IMR-90 (cell line): Measurements from ENCODE around the gene CDH12. TPM values are rescaled to one million over a fixed set of nuclear protein-coding genes. Genes with fewer than 3 reads are reported as not detected.

ENCODE experiments used
- ATAC-seq: fragments of 200-7000 bp; cut with Tn5 transposase; 2 replicates; pipeline ENCODE4 v1.9.1; 2020; ENCODE audit warnings: low read depth, mild to moderate bottlenecking, moderate library complexity
- BruUV-seq: library from RNA; stranded (reverse); fragments of 400-500 nt; replicated peaks from 2 replicates; lab custom pipeline; 2021; lab: Mats Ljungman, UMichigan
- CTCF ChIA-PET: fragments of 300-600 bp; formaldehyde crosslinking; extraction: SDS; loops from one replicate; lab custom pipeline; 2021; ENCODE audit warnings: antibody characterized with exemption; lab: Yijun Ruan, JAX
- POLR2A ChIA-PET: fragments of 300-600 bp; sonication (Branson Sonifier 250); formaldehyde crosslinking; loops from one replicate; lab custom pipeline; 2022; ENCODE audit warnings: antibody characterized with exemption; ENCODE audit not compliant: unreplicated experiment; lab: Charles Lee
- DNase-seq: peaks from one replicate; pipeline ENCODE4 v3.0.0; 2013
- H2AFZ ChIP-seq: replicated peaks from 2 replicates; pipeline ENCODE3; 2013; ENCODE audit warnings: low read length, mild to moderate bottlenecking; ENCODE audit not compliant: poor library complexity
- H2AK5ac ChIP-seq: 2 replicates; pipeline ENCODE4 v1.6.1; 2013; ENCODE audit warnings: low read depth, low read length, inconsistent platforms
- H2AK9ac ChIP-seq: replicated peaks from 2 replicates; pipeline ENCODE3; 2013; ENCODE audit warnings: mild to moderate bottlenecking, low read depth, low read length, moderate library complexity; ENCODE audit not compliant: poor library complexity
- H2BK120ac ChIP-seq: 2 replicates; pipeline ENCODE4 v1.6.1; 2013; ENCODE audit warnings: low read depth, low read length, inconsistent platforms
- H2BK15ac ChIP-seq: 3 replicates; pipeline ENCODE4 v1.6.1; 2013; ENCODE audit warnings: low read depth, low read length, inconsistent platforms
- H2BK20ac ChIP-seq: 2 replicates; pipeline ENCODE4 v1.6.1; 2013; ENCODE audit warnings: low read depth, mild to moderate bottlenecking, inconsistent platforms, low read length, moderate library complexity
- H2BK5ac ChIP-seq: 2 replicates; pipeline ENCODE4 v1.6.1; 2013; ENCODE audit warnings: mild to moderate bottlenecking, low read depth, low read length, inconsistent platforms; ENCODE audit not compliant: poor library complexity, severe bottlenecking
- H3K14ac ChIP-seq: replicated peaks from 2 replicates; pipeline ENCODE4 v1.6.1; 2013; ENCODE audit warnings: low read depth, low read length, inconsistent platforms
- H3K18ac ChIP-seq: 2 replicates; pipeline ENCODE4 v1.6.1; 2013; ENCODE audit warnings: low read depth, low read length, control low read depth
- H3K23ac ChIP-seq: 2 replicates; pipeline ENCODE4 v1.6.1; 2013; ENCODE audit warnings: low read depth, low read length, inconsistent platforms
- H3K27ac ChIP-seq: 2 replicates; pipeline ENCODE4 v1.5.1; 2013; ENCODE audit warnings: mild to moderate bottlenecking, control low read depth, low read length; ENCODE audit not compliant: insufficient read depth
- H3K27me3 ChIP-seq: 2 replicates; pipeline ENCODE4 v1.6.1; 2013; ENCODE audit warnings: low read length; ENCODE audit not compliant: control insufficient read depth, insufficient read depth
- H3K36me3 ChIP-seq: 2 replicates; pipeline ENCODE4 v1.6.1; 2013; ENCODE audit warnings: low read length, mixed read lengths; ENCODE audit not compliant: control insufficient read depth, insufficient read depth
- H3K4ac ChIP-seq: 2 replicates; pipeline ENCODE4 v1.6.1; 2013; ENCODE audit warnings: low read depth, low read length, inconsistent platforms
- H3K4me1 ChIP-seq: 2 replicates; pipeline ENCODE4 v1.6.1; 2013; ENCODE audit warnings: low read length, mixed read lengths; ENCODE audit not compliant: control insufficient read depth, insufficient read depth
- H3K4me2 ChIP-seq: 2 replicates; pipeline ENCODE4 v1.6.1; 2013; ENCODE audit warnings: low read depth, mild to moderate bottlenecking, control low read depth, low read length, moderate library complexity
- H3K4me3 ChIP-seq: 2 replicates; pipeline ENCODE4 v1.5.1; 2013; ENCODE audit warnings: low read depth, mild to moderate bottlenecking, control low read depth, low read length, moderate library complexity; ENCODE audit not compliant: insufficient read depth
- H3K56ac ChIP-seq: 2 replicates; pipeline ENCODE4 v1.6.1; 2013; ENCODE audit warnings: low read length, inconsistent platforms; ENCODE audit not compliant: insufficient read depth; ENCODE audit errors: extremely low read depth
- H3K79me1 ChIP-seq, 2 experiments: 2 replicates each; pipeline ENCODE4 v1.6.1; 2013; ENCODE audit warnings: low read length in 2 of 2, inconsistent platforms in 1 of 2, low read depth in 1 of 2
- H3K9ac ChIP-seq: 2 replicates; pipeline ENCODE4 v1.6.1; 2013; ENCODE audit warnings: low read depth, low read length, control low read depth
- H3K9me1 ChIP-seq: 2 replicates; pipeline ENCODE4 v1.6.1; 2013; ENCODE audit warnings: low read length, inconsistent platforms; ENCODE audit not compliant: insufficient read depth
- H3K9me3 ChIP-seq: 2 replicates; pipeline ENCODE4 v1.6.1; 2013; ENCODE audit warnings: low read length; ENCODE audit not compliant: control insufficient read depth, insufficient read depth
- H4K20me1 ChIP-seq: 2 replicates; pipeline ENCODE4 v1.6.1; 2013; ENCODE audit warnings: low read length, inconsistent platforms; ENCODE audit not compliant: insufficient read depth
- H4K5ac ChIP-seq: 2 replicates; pipeline ENCODE4 v1.6.1; 2013; ENCODE audit warnings: mild to moderate bottlenecking, low read depth, low read length, control low read depth
- H4K8ac ChIP-seq, 2 experiments: 2 replicates each; pipeline ENCODE4 v1.6.1; 2013; ENCODE audit warnings: low read depth in 2 of 2, low read length in 2 of 2, control low read depth in 1 of 2, inconsistent platforms in 1 of 2
- H4K91ac ChIP-seq: 2 replicates; pipeline ENCODE4 v1.6.1; 2013; ENCODE audit warnings: low read depth, low read length, inconsistent platforms; ENCODE audit not compliant: insufficient read depth
- CHD1 ChIP-seq: IDR thresholded peaks from 2 replicates; pipeline ENCODE4 v1.6.1; 2012; ENCODE audit warnings: low read depth, low read length, improper control_type of control experiment
- MXI1 ChIP-seq: IDR thresholded peaks from 2 replicates; pipeline ENCODE4 v1.6.1; 2012; ENCODE audit warnings: low read depth, mild to moderate bottlenecking, low read length, moderate library complexity, borderline replicate concordance
- POLR2A ChIP-seq: IDR thresholded peaks from 2 replicates; pipeline ENCODE4 v1.6.1; 2012; ENCODE audit warnings: mild to moderate bottlenecking, low read depth, low read length
- WGBS, 2 experiments: methylation state at CpG; one replicate each; pipeline versions ENCODE4 v1.1.5 to v1.1.7; 2013; ENCODE audit warnings: missing lambda C conversion rate in 2 of 2; ENCODE audit not compliant: insufficient read length in 1 of 2; ENCODE audit errors: extremely low coverage in 2 of 2; 5-methylcytosine and 5-hydroxymethylcytosine counted together
- dilution Hi-C: fragments of 300-500 bp; cut with HindIII; formaldehyde crosslinking; loops from one replicate; pipeline ENCODE4 v1.14.3; 2018; ENCODE audit warnings: low sequenced_read_pairs; ENCODE audit not compliant: unreplicated experiment
- in situ Hi-C: fragments of 300-500 bp; cut with MboI; formaldehyde crosslinking; loops from 3 replicates; pipeline ENCODE4 v1.14.3; 2019; ENCODE audit warnings: low sequenced_read_pairs, inconsistent platforms, mixed read lengths
- intact Hi-C: fragments of 100-400 bp; cut with micrococcal nuclease; formaldehyde crosslinking; loops from 2 replicates; pipeline ENCODE4 v1.10.0; 2022
- polyA plus RNA-seq, 3 experiments: library from polyadenylated mRNA; depleted of rRNA; stranded (reverse); fragments of >200 nt; gene quantifications; 2 replicates each; pipeline ENCODE4 v1.2.3, GENCODE V29; 2012; ENCODE audit warnings: low replicate concordance in 1 of 3
- total RNA-seq: library from RNA; depleted of rRNA; stranded (reverse); fragments of >200 nt; gene quantifications from 2 replicates; pipeline ENCODE4 v1.2.3, GENCODE V29; 2012

CDH12 gene
- total and polyA plus RNA-seq, 2 of the 4 experiments (the other 2 are of a cell fraction): not detected

DNA sequence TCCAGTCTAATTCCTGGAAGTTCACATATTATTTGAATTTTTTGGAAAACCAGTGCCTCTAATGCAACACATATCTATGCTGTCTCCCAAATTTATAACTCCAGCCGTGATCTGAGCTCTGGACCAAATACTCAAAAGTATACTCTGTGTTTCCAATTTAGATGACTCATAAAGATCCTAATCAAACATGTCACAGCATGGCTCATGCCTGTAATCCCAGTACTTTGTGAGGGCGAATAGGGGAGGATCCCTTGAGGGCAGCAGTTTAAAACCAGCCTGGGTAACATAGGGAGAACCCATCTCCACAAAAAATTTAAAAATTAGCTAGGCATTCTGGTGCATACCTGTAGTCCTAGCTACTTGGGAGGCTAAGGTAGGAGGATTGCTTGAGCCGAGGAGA is 388.0 kb downstream of the CDH12 start:
- Histone ChIP-seq H2BK15ac (no peak overlapping the region), H2AK9ac (no peak overlapping the region), H3K36me3 (no peaks in the 10 kb centered on the region), H4K8ac (no peak overlapping the region), H3K4me2 (no peak overlapping the region), H3K4me1 (no peaks in the 10 kb centered on the region), H4K20me1 (no peaks in the 10 kb centered on the region), H3K14ac (no peak overlapping the region), H2AK5ac (no peak overlapping the region), H3K56ac (no peak overlapping the region), H2BK20ac (no peak overlapping the region), H3K27me3 (no peaks in the 10 kb centered on the region), H3K27ac (no peak overlapping the region), H3K9me3 (no peaks in the 10 kb centered on the region), H2BK120ac (no peak overlapping the region), H3K4ac (no peak overlapping the region), H3K4me3 (no peak overlapping the region), H2BK5ac (no peak overlapping the region), H3K9me1 (no peaks in the 10 kb centered on the region), H3K23ac (no peak overlapping the region), H2AFZ (no peak overlapping the region), H4K5ac (no peak overlapping the region), H3K9ac (no peak overlapping the region), H4K91ac (no peak overlapping the region), H3K18ac (no peak overlapping the region), H3K79me1 (no peaks in the 10 kb centered on the region)
- dilution Hi-C loops (no loop called here), intact Hi-C loops (no loop called here), in situ Hi-C loops (no loop called here)
- BruUV-seq: no TSS peak
- TF ChIP-seq MXI1 (no peak), POLR2A (no peak), CHD1 (no peak)
- DNase-seq: no peak
- WGBS, 2 experiments: no CpG with 5 or more reads among the region's 3 CpGs
- ATAC-seq: no peak
- CTCF ChIA-PET: no interaction called here
- POLR2A ChIA-PET: no interaction called here
